Uterus (tissue), 4 donors: ENCODE measurements around the gene NRGN. TPM values are rescaled to one million over a fixed set of nuclear protein-coding genes. Genes with fewer than 3 reads are reported as not detected.

Source experiments
- DNase-seq, 2 donors: peaks; one replicate each; pipeline ENCODE4 v3.0.0-alpha.2; 2019 to 2020
- H3K27ac ChIP-seq, 2 donors: fragments of 200-600 bp; sonication (generic); 1 replicate in 1 of 2; 2 replicates in 1 of 2; pipeline ENCODE4 v1.5.1; 2016 to 2018
- H3K27me3 ChIP-seq, 2 donors: fragments of 200-600 bp; sonication (generic); one replicate each; pipeline ENCODE4 v1.5.1; 2018 to 2019; ENCODE audit warnings: control low read depth in 1 of 2
- H3K36me3 ChIP-seq, 2 donors: fragments of 200-600 bp; sonication (generic); one replicate each; pipeline ENCODE4 v1.5.1; 2019; ENCODE audit warnings: control low read depth in 1 of 2
- H3K4me1 ChIP-seq, 2 donors: fragments of 200-600 bp; sonication (generic); one replicate each; pipeline ENCODE4 v1.5.1; 2018 to 2019; ENCODE audit warnings: control low read depth in 1 of 2
- H3K4me3 ChIP-seq, 2 donors: fragments of 200-600 bp; sonication (generic); 1 replicate in 1 of 2; 2 replicates in 1 of 2; pipeline ENCODE4 v1.5.1; 2018 to 2019; ENCODE audit warnings: mild to moderate bottlenecking in 1 of 2
- H3K9me3 ChIP-seq, 2 donors: fragments of 200-600 bp; sonication (generic); one replicate each; pipeline ENCODE4 v1.5.1; 2019; ENCODE audit warnings: control low read depth in 1 of 2
- POLR2A ChIP-seq, 2 donors: fragments of 450-650 bp; IDR thresholded peaks; one replicate each; pipeline ENCODE4 v1.6.1; 2016; ENCODE audit warnings: antibody characterized with exemption in 2 of 2, mild to moderate bottlenecking in 1 of 2, moderate library complexity in 1 of 2
- intact Hi-C: fragments of 100-400 bp; cut with DNase I; formaldehyde crosslinking; loops from one replicate; pipeline ENCODE4 v1.15.1; 2023; ENCODE audit warnings: low total_unique reads
- total RNA-seq, 4 donors: library from RNA; depleted of rRNA in 3 of 4; stranded (reverse); fragments of >200 nt in 3 of 4; gene quantifications; one replicate each; pipeline versions ENCODE4 v1.1.0 to v1.2.4, GENCODE V29; 2014 to 2023
- TF ChIP-seq, protein P1 (sequence below), 4 experiments: fragments of 200-600 bp in 2 of 4; fragments of 450-650 bp in 2 of 4; sonication (generic) in 2 of 4; IDR thresholded peaks; one replicate each; pipeline ENCODE4 v1.5.1; 2016 to 2019; ENCODE audit warnings: antibody characterized with exemption in 4 of 4, mild to moderate bottlenecking in 2 of 4, moderate library complexity in 1 of 4
- donor health status: DM: yes; HTN: yes; CAD: no.

The NRGN gene
- total RNA-seq, 4 donors from 2014 or later = 0.62 to 16.4 TPM; not detected in 2

DNA sequence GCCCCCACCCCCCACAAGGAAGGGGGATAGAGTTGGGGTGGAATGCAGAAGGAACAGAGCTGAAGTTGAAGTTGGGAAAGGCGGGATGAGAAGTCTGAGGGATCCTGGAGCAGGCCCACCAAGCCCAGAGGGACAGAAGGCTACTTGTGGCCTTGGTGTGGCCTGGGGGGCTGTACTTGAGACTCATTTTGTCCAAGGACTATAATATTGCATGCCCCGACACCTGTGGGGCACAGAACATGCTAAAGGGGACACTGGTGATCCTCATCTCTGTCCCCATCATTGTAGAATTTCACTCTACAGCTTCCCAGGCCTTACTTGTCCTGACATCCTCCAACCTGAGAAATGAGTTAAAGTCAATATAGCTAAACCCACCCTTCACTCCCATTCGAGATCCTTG, 21.1 kb downstream of the NRGN start:
- H3K9me3 ChIP-seq = no peaks in the 10 kb centered on the region
- H3K36me3 ChIP-seq = no peaks in the 10 kb centered on the region
- peaks cover 23% of the 10 kb centered on the region in 2 donors for H3K27me3 ChIP-seq
- peaks cover 0 to 26% of the 10 kb centered on the region in 2 donors for H3K4me1 ChIP-seq
- intact Hi-C loops = no loop called here
- DNase-seq = no peak
- H3K27ac ChIP-seq = peak overlapping the region; percentile 84 to 87
- TF ChIP-seq, protein P1, sequence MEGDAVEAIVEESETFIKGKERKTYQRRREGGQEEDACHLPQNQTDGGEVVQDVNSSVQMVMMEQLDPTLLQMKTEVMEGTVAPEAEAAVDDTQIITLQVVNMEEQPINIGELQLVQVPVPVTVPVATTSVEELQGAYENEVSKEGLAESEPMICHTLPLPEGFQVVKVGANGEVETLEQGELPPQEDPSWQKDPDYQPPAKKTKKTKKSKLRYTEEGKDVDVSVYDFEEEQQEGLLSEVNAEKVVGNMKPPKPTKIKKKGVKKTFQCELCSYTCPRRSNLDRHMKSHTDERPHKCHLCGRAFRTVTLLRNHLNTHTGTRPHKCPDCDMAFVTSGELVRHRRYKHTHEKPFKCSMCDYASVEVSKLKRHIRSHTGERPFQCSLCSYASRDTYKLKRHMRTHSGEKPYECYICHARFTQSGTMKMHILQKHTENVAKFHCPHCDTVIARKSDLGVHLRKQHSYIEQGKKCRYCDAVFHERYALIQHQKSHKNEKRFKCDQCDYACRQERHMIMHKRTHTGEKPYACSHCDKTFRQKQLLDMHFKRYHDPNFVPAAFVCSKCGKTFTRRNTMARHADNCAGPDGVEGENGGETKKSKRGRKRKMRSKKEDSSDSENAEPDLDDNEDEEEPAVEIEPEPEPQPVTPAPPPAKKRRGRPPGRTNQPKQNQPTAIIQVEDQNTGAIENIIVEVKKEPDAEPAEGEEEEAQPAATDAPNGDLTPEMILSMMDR (IDR thresholded peaks at IDR 0.05) = no peak
- no peak for TF ChIP-seq POLR2A (IDR thresholded peaks at IDR 0.05)
- peak overlapping the region; percentile 38 to 54 for H3K4me3 ChIP-seq

DNA sequence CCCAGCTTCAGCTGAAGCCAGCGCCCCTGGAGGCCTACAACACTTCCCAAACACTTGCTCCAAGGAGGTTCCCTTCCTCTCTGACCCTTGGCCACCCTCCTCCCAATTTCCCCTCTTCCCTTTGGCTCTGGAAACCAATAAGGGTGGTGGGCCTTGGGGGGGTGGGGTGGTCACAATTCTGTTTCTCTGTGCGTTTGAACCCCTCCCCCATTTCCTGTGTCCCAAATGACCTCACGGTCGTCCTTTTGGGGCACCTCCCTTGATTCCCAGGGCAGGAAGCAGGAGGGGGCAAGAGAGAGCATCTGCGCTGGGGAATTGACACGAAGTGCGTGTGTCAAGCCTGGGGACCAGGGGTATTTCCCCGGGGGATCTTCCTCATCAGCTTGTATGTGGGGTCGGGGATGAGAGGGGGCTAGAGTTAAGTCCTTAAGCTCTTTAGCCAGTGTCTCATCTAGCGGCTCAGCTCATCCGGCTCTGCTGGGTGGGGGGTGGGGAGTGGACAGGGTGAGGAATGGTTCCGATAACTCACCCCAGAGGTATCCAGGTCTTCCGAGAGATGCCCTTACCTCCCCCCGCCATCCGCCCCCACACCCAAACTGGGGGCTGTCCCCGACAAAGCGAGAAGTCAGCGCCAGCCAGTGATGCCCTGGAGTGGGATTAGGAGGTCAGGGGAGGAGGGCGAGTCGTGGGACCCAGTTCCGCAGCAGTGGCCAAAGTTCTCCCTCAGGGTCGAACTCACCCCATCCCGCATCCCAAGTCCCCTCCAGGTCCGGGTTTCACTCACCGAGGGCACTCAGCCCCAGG, 21.8 kb downstream of the NRGN start:
- H3K36me3 ChIP-seq = no peaks in the 10 kb centered on the region
- H3K9me3 ChIP-seq = no peaks in the 10 kb centered on the region
- peaks cover 19 to 23% of the 10 kb centered on the region in 2 donors for H3K27me3 ChIP-seq
- TF ChIP-seq, protein P1 (IDR thresholded peaks at IDR 0.05) = no peak
- TF ChIP-seq POLR2A (IDR thresholded peaks at IDR 0.05) = no peak
- H3K27ac ChIP-seq = peak overlapping the region; percentile 84 to 87
- no peak for DNase-seq
- H3K4me3 ChIP-seq = peak overlapping the region; percentile 38 to 54
- intact Hi-C loops = loop anchor here (2.0 kb wide), 1 partner anchor 93 kb away; no protein-coding TSS in a partner anchor
- H3K4me1 ChIP-seq = peaks cover 0 to 26% of the 10 kb centered on the region in 2 donors

DNA sequence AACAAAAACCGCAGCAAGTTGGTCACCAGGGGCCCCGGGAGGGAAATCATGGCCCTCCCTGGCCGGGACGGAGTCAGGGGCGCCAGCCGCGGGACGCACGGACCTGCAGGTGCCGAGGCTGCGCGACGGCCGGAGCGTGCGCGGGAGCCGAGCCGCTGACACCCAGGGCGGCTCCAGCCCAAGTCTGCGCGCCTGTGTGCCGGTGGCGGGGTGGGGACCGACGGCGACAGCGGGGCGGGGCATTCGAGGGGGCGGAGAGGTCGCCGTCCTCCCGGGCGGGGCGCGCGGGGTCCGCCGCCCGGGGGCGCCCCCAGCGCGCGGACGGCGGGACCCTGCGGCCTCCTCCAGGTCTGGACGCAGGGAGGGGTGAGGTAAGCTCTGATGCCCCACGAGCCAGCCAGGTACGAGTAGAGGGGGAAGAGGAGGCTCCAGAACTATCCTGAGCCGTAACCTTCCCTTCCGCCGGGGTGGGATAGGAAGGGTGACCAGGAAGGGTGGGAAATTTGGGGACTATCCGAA, 22.4 kb downstream of the NRGN start, which contains the start of gene ESAM:
Gene ESAM, minus strand, starts transcription at position 186 of the 519 bp plus-strand sequence. Its CDS starts 136 bp downstream, at position 50.
- intact Hi-C loops = loop anchor here (2.0 kb wide), 1 partner anchor 93 kb away; no protein-coding TSS in a partner anchor
- H3K4me3 ChIP-seq = peak within 1 kb of the TSS; percentile 38 to 54
- no peak for DNase-seq
- H3K4me1 ChIP-seq = peaks cover 0 to 26% of the 10 kb centered on the region in 2 donors
- TF ChIP-seq POLR2A (IDR thresholded peaks at IDR 0.05) = peak; percentile 34 to 51
- TF ChIP-seq, protein P1 (IDR thresholded peaks at IDR 0.05) = no peak
- H3K27ac ChIP-seq = peak within 1 kb of the TSS; percentile 84 to 87
- no peaks in the 10 kb centered on the region for H3K36me3 ChIP-seq
- H3K9me3 ChIP-seq = no peaks in the 10 kb centered on the region
- H3K27me3 ChIP-seq = peaks cover 12 to 23% of the 10 kb centered on the region in 2 donors

DNA sequence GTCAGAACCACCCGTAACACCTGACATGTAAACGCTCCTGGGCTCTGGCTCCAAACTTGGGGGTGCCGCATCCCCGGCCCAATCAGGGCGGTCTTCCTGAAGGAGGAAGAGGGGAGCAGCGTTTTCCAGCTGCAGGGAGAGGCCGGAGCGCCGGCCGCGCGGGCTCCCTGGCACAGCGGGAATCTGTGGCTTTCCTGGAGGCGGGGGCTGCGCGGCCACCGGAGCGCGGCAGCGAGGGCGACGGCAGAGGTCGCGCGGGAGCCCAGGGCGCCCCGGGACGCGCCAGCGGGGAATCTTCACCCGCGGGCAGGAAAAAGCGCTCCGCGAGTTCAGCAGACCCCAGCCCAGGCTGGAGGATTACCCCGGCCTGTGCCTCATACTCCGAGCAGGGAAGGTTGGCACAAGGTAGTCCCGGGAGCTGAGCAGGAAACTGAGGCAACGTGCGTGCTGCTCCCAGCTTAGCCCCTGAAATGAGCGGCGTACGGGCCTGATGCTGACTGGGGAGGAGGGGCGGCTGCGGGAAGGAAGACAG, 22.9 kb downstream of the NRGN start:
- DNase-seq = no peak
- H3K27me3 ChIP-seq = peaks cover 7 to 23% of the 10 kb centered on the region in 2 donors
- peaks cover 0 to 26% of the 10 kb centered on the region in 2 donors for H3K4me1 ChIP-seq
- no peaks in the 10 kb centered on the region for H3K9me3 ChIP-seq
- H3K36me3 ChIP-seq = no peaks in the 10 kb centered on the region
- TF ChIP-seq, protein P1 (IDR thresholded peaks at IDR 0.05) = no peak
- TF ChIP-seq POLR2A (IDR thresholded peaks at IDR 0.05) = no peak
- H3K4me3 ChIP-seq = peak overlapping the region; percentile 38 to 54
- peak overlapping the region; percentile 84 to 87 for H3K27ac ChIP-seq
- intact Hi-C loops = loop anchor here (2.0 kb wide), 1 partner anchor 94 kb away; no protein-coding TSS in a partner anchor
